ENCODE data around the gene CLDN10. TPM values are rescaled to one million over a fixed set of nuclear protein-coding genes. Genes with fewer than 3 reads are reported as not detected.

CLDN10 gene
- total and polyA plus RNA-seq, 8 donors, result 83.8 to 258 (median 98.1) TPM

DNA sequence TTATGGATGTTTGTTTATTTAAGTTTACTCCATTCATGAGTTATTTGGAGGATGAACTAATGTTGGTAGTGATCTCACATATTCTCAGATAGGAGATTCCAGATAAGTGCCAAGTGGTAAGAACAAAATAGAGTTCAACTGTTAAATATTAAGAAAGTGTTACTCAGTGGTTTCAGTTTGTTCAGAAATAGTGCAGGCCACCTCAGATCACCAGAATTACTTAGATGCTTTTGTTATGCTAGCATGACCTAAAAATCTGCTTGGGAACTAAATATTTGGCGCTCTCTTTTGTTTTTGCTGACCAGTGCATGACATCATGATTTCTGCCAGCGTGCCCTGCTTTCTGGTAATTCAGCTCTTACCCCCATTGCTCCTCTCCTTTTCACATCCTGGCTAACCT is 15.6 kb downstream of the CLDN10 start:
- Histone ChIP-seq H3K4me1 (peaks cover 2 to 11% (median 4%) of the 10 kb centered on the region in 3 donors), H3K27ac (no peak overlapping the region), H3K27me3 (no peaks in the 10 kb centered on the region), H3K4me3 (no peak overlapping the region), H3K9me3 (no peaks in the 10 kb centered on the region), H3K36me3 (peaks cover 0 to 21% (median 0%) of the 10 kb centered on the region in 3 donors)
- no peak for ATAC-seq
- TF ChIP-seq, protein P1, sequence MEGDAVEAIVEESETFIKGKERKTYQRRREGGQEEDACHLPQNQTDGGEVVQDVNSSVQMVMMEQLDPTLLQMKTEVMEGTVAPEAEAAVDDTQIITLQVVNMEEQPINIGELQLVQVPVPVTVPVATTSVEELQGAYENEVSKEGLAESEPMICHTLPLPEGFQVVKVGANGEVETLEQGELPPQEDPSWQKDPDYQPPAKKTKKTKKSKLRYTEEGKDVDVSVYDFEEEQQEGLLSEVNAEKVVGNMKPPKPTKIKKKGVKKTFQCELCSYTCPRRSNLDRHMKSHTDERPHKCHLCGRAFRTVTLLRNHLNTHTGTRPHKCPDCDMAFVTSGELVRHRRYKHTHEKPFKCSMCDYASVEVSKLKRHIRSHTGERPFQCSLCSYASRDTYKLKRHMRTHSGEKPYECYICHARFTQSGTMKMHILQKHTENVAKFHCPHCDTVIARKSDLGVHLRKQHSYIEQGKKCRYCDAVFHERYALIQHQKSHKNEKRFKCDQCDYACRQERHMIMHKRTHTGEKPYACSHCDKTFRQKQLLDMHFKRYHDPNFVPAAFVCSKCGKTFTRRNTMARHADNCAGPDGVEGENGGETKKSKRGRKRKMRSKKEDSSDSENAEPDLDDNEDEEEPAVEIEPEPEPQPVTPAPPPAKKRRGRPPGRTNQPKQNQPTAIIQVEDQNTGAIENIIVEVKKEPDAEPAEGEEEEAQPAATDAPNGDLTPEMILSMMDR (IDR thresholded peaks at IDR 0.05), result no peak
- DNase-seq, result no peak
- 94 to 95% methylated on average over 2 of the region's 2 CpGs for WGBS, 2 donors
- intact Hi-C loops (cut with DNase I), result no loop called here
- FAIRE-seq, result no peak

DNA sequence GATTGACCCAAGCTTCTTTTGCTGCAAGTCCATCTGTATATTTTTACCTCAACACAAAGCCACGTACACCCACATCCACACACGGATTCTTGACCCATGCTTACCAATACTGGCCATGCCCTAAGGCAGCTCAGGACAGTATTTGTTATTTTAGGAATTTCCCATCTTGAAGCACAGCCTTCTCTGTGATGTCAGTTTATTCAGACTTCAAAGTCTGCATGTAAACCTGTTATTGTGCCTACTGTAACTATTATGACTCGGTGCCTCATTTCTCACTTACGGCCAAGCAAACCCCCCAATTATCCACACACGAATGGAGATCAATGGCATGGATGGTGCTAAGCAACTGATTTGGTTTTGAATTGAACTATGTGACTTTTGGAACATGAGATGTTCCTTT is 17.5 kb downstream of the CLDN10 start:
- FAIRE-seq (no peak), ATAC-seq (no peak), DNase-seq (no peak)
- Histone ChIP-seq H3K27ac (no peak overlapping the region), H3K4me3 (no peak overlapping the region), H3K4me1 (peaks cover 3 to 6% (median 4%) of the 10 kb centered on the region in 3 donors), H3K36me3 (peaks cover 0 to 21% (median 0%) of the 10 kb centered on the region in 3 donors), H3K9me3 (no peaks in the 10 kb centered on the region), H3K27me3 (no peaks in the 10 kb centered on the region)
- TF ChIP-seq, protein P1 (IDR thresholded peaks at IDR 0.05), result no peak
- 84 to 87% methylated on average over 5 of the region's 5 CpGs for WGBS, 2 donors
- intact Hi-C loops (cut with DNase I), result no loop called here

DNA sequence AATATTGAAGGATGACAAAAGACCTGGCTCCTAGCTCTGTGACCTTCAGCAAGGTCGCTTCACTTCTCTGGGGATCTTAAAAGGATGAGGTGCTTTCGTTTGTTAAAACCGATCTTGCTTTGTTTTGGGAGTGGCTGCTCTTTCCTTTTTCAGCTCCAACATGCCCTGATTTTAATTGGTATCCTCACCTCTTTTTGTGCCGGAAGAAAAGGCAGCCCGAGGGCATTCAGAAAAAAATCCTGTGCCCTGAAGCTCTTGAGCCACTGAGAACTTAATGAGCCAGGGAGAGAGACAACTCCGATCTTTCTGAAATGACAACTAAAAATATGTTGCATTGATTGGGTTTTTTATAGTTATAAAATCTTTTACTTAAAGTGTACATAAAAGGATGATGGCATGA is 19.4 kb downstream of the CLDN10 start:
- Histone ChIP-seq H3K27me3 (no peaks in the 10 kb centered on the region), H3K4me1 (peaks cover 4 to 10% (median 6%) of the 10 kb centered on the region in 3 donors), H3K4me3 (no peak overlapping the region), H3K27ac (no peak overlapping the region), H3K36me3 (peaks cover 0 to 21% (median 0%) of the 10 kb centered on the region in 3 donors), H3K9me3 (no peaks in the 10 kb centered on the region)
- ATAC-seq (no peak), DNase-seq (no peak), FAIRE-seq (no peak)
- 70 to 71% methylated on average over 6 of the region's 6 CpGs for WGBS, 2 donors
- TF ChIP-seq, protein P1 (IDR thresholded peaks at IDR 0.05), result no peak
- intact Hi-C loops (cut with DNase I), result no loop called here

DNA sequence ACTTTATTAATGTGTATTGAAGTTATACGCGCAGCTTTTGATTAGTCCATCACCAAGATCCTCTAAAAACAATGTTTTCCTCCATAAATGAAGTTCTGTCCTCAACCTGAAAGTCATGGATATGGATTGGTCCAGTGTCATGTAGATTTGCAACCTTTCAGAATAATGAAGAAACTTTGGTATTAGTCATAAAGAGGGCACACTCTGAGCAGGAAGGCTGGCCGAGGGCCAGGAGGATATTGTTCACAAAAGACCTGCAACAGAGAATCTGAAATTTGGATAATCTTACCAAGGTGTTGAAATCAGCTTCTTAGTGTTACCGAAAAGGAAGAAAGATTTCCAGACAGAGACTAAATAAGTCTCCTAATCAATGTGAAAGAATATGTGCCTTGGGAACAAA is 20.7 kb downstream of the CLDN10 start:
- FAIRE-seq (no peak), ATAC-seq (peak in 1 of 4 donors; percentile 44), DNase-seq (no peak)
- no peaks in the 10 kb centered on the region for H3K9me3 ChIP-seq
- WGBS, 2 donors, result 92 to 94% methylated on average over 4 of the region's 4 CpGs
- H3K27ac ChIP-seq, result no peak overlapping the region
- peaks cover 4 to 12% (median 6%) of the 10 kb centered on the region in 3 donors for H3K4me1 ChIP-seq
- intact Hi-C loops (cut with DNase I), result no loop called here
- H3K4me3 ChIP-seq, result no peak overlapping the region
- TF ChIP-seq, protein P1 (IDR thresholded peaks at IDR 0.05), result no peak
- no peaks in the 10 kb centered on the region for H3K27me3 ChIP-seq
- peaks cover 0 to 27% (median 4%) of the 10 kb centered on the region in 3 donors for H3K36me3 ChIP-seq

DNA sequence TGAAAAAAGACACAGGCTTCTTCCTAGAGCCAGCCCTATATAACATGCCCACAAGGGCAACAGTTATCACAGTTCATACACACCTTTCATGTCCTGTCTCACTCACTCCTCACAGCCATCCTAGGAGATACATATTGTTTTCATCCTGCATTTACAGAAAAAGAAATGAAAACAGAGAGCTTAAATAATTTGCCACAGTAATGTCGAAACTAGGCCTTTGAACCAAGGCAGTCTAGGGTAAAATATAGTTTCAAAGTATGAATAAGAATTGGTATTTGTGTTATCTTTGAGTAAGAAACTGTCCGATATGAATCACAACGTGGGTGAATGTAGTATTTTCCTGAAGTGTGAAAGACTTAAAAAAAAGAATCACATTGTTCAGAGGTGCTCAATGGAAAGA is 26.8 kb downstream of the CLDN10 start:
- no peak overlapping the region for H3K4me3 ChIP-seq
- TF ChIP-seq, protein P1 (IDR thresholded peaks at IDR 0.05), result no peak
- FAIRE-seq (no peak), ATAC-seq (no peak), DNase-seq (no peak)
- no peaks in the 10 kb centered on the region for H3K9me3 ChIP-seq
- WGBS, 2 donors, result 83 to 86% methylated on average over 3 of the region's 3 CpGs
- peaks cover 0 to 34% (median 17%) of the 10 kb centered on the region in 3 donors for H3K36me3 ChIP-seq
- peaks cover 0 to 9% (median 0%) of the 10 kb centered on the region in 3 donors for H3K4me1 ChIP-seq
- H3K27ac ChIP-seq, result no peak overlapping the region
- H3K27me3 ChIP-seq, result no peaks in the 10 kb centered on the region
- intact Hi-C loops (cut with DNase I), result no loop called here

Data from pancreas (tissue), 10 donors.